Measurements from ENCODE around the gene CCNL1.
A peak's percentile ranks its signal among the peaks of the same experiment; 100 is the strongest.

Gene CCNL1

GRCh38 chr3:157115069-157116006 is 44.6 kb downstream of the CCNL1 start:
- no peak overlapping the region for H2AFZ ChIP-seq (ENCODE audit: low read length)
- no peaks in the 10 kb centered on the region for H3K9me3 ChIP-seq (ENCODE audit: insufficient read depth, low read depth, low read length)
- no peak overlapping the region for H3K9ac ChIP-seq (ENCODE audit: low read depth, low read length, poor library complexity, severe bottlenecking)
- H3K27me3 ChIP-seq (ENCODE audit: insufficient read depth, low read length, poor library complexity, severe bottlenecking) = no peaks in the 10 kb centered on the region
- no peaks in the 10 kb centered on the region for H3F3A ChIP-seq (ENCODE audit: low read depth)
- H4K20me1 ChIP-seq (ENCODE audit: insufficient read depth, low read length, poor library complexity, severe bottlenecking) = no peaks in the 10 kb centered on the region
- no peaks in the 10 kb centered on the region for H3K4me1 ChIP-seq (ENCODE audit: insufficient read depth, low read length, poor library complexity, severe bottlenecking)
- H3K79me2 ChIP-seq (ENCODE audit: insufficient read depth, low read length) = no peaks in the 10 kb centered on the region
- H3K36me3 ChIP-seq (ENCODE audit: insufficient read depth, low read length) = no peaks in the 10 kb centered on the region
- H3K9me2 ChIP-seq (replicated peaks; ENCODE audit: low read depth, low read length) = no peaks in the 10 kb centered on the region
- H3K4me3 ChIP-seq (ENCODE audit: low read length, poor library complexity, severe bottlenecking) = no peak overlapping the region
- TF ChIP-seq EZH2phosphoT487 (IDR thresholded peaks at IDR 0.05; ENCODE audit: borderline replicate concordance) (no peak), CTCF (conservative IDR thresholded peaks at IDR 0.05; ENCODE audit: low read length) (no peak)
- no peak overlapping the region for H3K4me2 ChIP-seq (ENCODE audit: low read depth, low read length, poor library complexity, severe bottlenecking)

DNA sequence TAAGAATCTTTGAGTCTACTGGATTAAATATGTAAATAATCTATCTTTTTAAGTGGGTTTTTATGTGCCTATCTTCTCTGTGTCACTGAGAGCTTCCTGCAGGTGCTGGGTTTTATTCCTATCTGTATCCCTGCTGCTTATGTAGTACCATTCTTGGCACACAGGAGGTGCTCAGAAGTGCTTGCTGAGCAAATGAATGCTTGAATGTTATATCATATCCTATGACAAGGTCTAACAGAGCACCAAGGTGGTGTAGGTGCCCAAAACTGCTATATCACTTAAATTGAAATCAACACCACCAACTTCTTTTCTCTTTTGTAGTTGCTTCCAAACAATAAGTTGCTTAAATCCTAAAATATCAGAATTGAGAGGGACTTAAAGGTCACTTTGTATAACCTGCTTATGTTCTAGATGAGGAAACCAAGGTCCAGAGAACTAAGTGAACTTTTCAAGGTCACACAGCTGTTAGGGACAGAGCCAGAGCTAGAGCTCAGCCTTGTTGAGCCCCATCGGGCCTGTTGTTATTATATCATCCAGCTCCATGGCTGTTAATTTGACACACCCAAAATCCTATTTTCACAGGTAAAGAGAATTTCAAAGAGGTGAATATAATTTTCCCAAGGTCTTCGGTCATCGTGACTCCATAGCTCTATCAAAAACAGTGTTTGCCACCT is 46.0 kb downstream of the CCNL1 start:
- no peak overlapping the region for H2AFZ ChIP-seq (ENCODE audit: low read length)
- H3K79me2 ChIP-seq (ENCODE audit: insufficient read depth, low read length) = no peaks in the 10 kb centered on the region
- peak; percentile 51; the same call in 1 of the 2 replicates for TF ChIP-seq CTCF (conservative IDR thresholded peaks at IDR 0.05; ENCODE audit: low read length)
- no peak for TF ChIP-seq EZH2phosphoT487 (IDR thresholded peaks at IDR 0.05; ENCODE audit: borderline replicate concordance)
- no peaks in the 10 kb centered on the region for H3K27me3 ChIP-seq (ENCODE audit: insufficient read depth, low read length, poor library complexity, severe bottlenecking)
- no peak overlapping the region for H3K9ac ChIP-seq (ENCODE audit: low read depth, low read length, poor library complexity, severe bottlenecking)
- H3K9me2 ChIP-seq (replicated peaks; ENCODE audit: low read depth, low read length) = no peaks in the 10 kb centered on the region
- H3F3A ChIP-seq (ENCODE audit: low read depth) = no peaks in the 10 kb centered on the region
- H3K4me3 ChIP-seq (ENCODE audit: low read length, poor library complexity, severe bottlenecking) = no peak overlapping the region
- H4K20me1 ChIP-seq (ENCODE audit: insufficient read depth, low read length, poor library complexity, severe bottlenecking) = no peaks in the 10 kb centered on the region
- no peaks in the 10 kb centered on the region for H3K9me3 ChIP-seq (ENCODE audit: insufficient read depth, low read depth, low read length)
- H3K4me2 ChIP-seq (ENCODE audit: low read depth, low read length, poor library complexity, severe bottlenecking) = no peak overlapping the region
- H3K4me1 ChIP-seq (ENCODE audit: insufficient read depth, low read length, poor library complexity, severe bottlenecking) = no peaks in the 10 kb centered on the region
- no peaks in the 10 kb centered on the region for H3K36me3 ChIP-seq (ENCODE audit: insufficient read depth, low read length)

GRCh38 chr3:157112536-157112935 is 47.4 kb downstream of the CCNL1 start:
- no peak overlapping the region for H3K9ac ChIP-seq (ENCODE audit: low read depth, low read length, poor library complexity, severe bottlenecking)

More at GRCh38 chr3:157112536-157112935, 47.4 kb downstream of the CCNL1 start:
- H3K4me2 ChIP-seq (ENCODE audit: low read depth, low read length, poor library complexity, severe bottlenecking) = no peak overlapping the region
- H3K9me2 ChIP-seq (replicated peaks; ENCODE audit: low read depth, low read length) = no peaks in the 10 kb centered on the region
- no peaks in the 10 kb centered on the region for H3F3A ChIP-seq (ENCODE audit: low read depth)
- no peaks in the 10 kb centered on the region for H3K4me1 ChIP-seq (ENCODE audit: insufficient read depth, low read length, poor library complexity, severe bottlenecking)
- H3K9me3 ChIP-seq (ENCODE audit: insufficient read depth, low read depth, low read length) = no peaks in the 10 kb centered on the region
- H3K4me3 ChIP-seq (ENCODE audit: low read length, poor library complexity, severe bottlenecking) = no peak overlapping the region
- TF ChIP-seq EZH2phosphoT487 (IDR thresholded peaks at IDR 0.05; ENCODE audit: borderline replicate concordance) (no peak), CTCF (conservative IDR thresholded peaks at IDR 0.05; ENCODE audit: low read length) (no peak)
- H2AFZ ChIP-seq (ENCODE audit: low read length) = no peak overlapping the region
- H3K36me3 ChIP-seq (ENCODE audit: insufficient read depth, low read length) = no peaks in the 10 kb centered on the region
- no peaks in the 10 kb centered on the region for H4K20me1 ChIP-seq (ENCODE audit: insufficient read depth, low read length, poor library complexity, severe bottlenecking)
- H3K79me2 ChIP-seq (ENCODE audit: insufficient read depth, low read length) = no peaks in the 10 kb centered on the region
- no peaks in the 10 kb centered on the region for H3K27me3 ChIP-seq (ENCODE audit: insufficient read depth, low read length, poor library complexity, severe bottlenecking)

All from Loucy (cell line).